Prostate gland (tissue), 2 donors: ENCODE measurements around the gene PLEK. TPM values are rescaled to one million over a fixed set of nuclear protein-coding genes. Genes with fewer than 3 reads are reported as not detected.

Source experiments
- DNase-seq: peaks from one replicate; pipeline ENCODE4 v3.0.0-alpha.2; 2019; ENCODE audit warnings: low spot score
- H3K27ac ChIP-seq, 2 donors: fragments of 200-600 bp; sonication (generic); 2 replicates each; pipeline ENCODE4 v1.5.1; 2017 to 2019
- H3K27me3 ChIP-seq: fragments of 200-600 bp; sonication (generic); replicated peaks from 2 replicates; pipeline ENCODE4 v1.5.1; 2019; ENCODE audit not compliant: insufficient read depth
- H3K36me3 ChIP-seq, 2 donors: fragments of 200-600 bp; sonication (generic); 1 replicate in 1 of 2; 2 replicates in 1 of 2; pipeline versions ENCODE4 v1.5.1 to v1.8.1; 2017 to 2019
- H3K4me1 ChIP-seq: fragments of 200-600 bp; sonication (generic); replicated peaks from 2 replicates; pipeline ENCODE4 v1.5.1; 2019
- H3K4me3 ChIP-seq, 2 donors: fragments of 200-600 bp; sonication (generic); 2 replicates each; pipeline ENCODE4 v1.5.1; 2017 to 2019
- H3K9me3 ChIP-seq: fragments of 200-600 bp; sonication (generic); 2 replicates; pipeline ENCODE4 v1.5.1; 2017
- CTCF ChIP-seq, 4 experiments: fragments of 200-600 bp in 2 of 4; fragments of 450-650 bp in 2 of 4; sonication (generic) in 2 of 4; IDR thresholded peaks; 1 replicate in 3 of 4; 2 replicates in 1 of 4; pipeline ENCODE4 v1.5.1; 2016 to 2019; ENCODE audit warnings: antibody characterized with exemption in 4 of 4, mild to moderate bottlenecking in 2 of 4, moderate library complexity in 2 of 4
- POLR2A ChIP-seq: fragments of 450-650 bp; IDR thresholded peaks from one replicate; pipeline ENCODE4 v1.6.1; 2016; ENCODE audit warnings: antibody characterized with exemption, mild to moderate bottlenecking
- POLR2AphosphoS5 ChIP-seq: sonication (generic); formaldehyde crosslinking; IDR thresholded peaks from one replicate; pipeline ENCODE4 v1.6.1; 2017; ENCODE audit warnings: antibody characterized with exemption
- WGBS: methylation state at CpG from one replicate; pipeline ENCODE4 v1.1.5; 2018; 5-methylcytosine and 5-hydroxymethylcytosine counted together
- intact Hi-C: fragments of 100-400 bp; cut with DNase I; formaldehyde crosslinking; loops from one replicate; pipeline ENCODE4 v1.14.2; 2022
- total RNA-seq, 2 donors: library from RNA; depleted of rRNA; stranded (reverse); fragments of >200 nt; gene quantifications; one replicate each; pipeline ENCODE4 v1.1.0, GENCODE V29; 2016

Gene PLEK
- total RNA-seq, 2 donors from 2014 or later = 0.59 to 2.1 TPM

- no peak for DNase-seq
- Histone ChIP-seq H3K4me3 (no peak overlapping the region), H3K4me1 (no peaks in the 10 kb centered on the region), H3K27ac (no peak overlapping the region), H3K27me3 (no peaks in the 10 kb centered on the region), H3K36me3 (no peaks in the 10 kb centered on the region), H3K9me3 (no peaks in the 10 kb centered on the region)
- TF ChIP-seq CTCF (IDR thresholded peaks at IDR 0.05) = no peak
- TF ChIP-seq POLR2AphosphoS5 = no peak
- TF ChIP-seq POLR2A = no peak
- intact Hi-C loops = no loop called here
Observed at GRCh38 chr2:68435615-68436014, 70.5 kb downstream of the PLEK start.

GRCh38 chr2:68436270-68436669 lies 71.2 kb downstream of the PLEK start:
- intact Hi-C loops = no loop called here
- Histone ChIP-seq H3K4me3 (no peak overlapping the region), H3K9me3 (no peaks in the 10 kb centered on the region), H3K4me1 (no peaks in the 10 kb centered on the region), H3K36me3 (no peaks in the 10 kb centered on the region), H3K27ac (no peak overlapping the region), H3K27me3 (no peaks in the 10 kb centered on the region)
- no peak for DNase-seq
- TF ChIP-seq POLR2AphosphoS5 = no peak
- no peak for TF ChIP-seq POLR2A
- no peak for TF ChIP-seq CTCF (IDR thresholded peaks at IDR 0.05)
- WGBS = 51% methylated on average over 4 of the region's 4 CpGs

- H3K27me3 ChIP-seq = no peaks in the 10 kb centered on the region
- no peaks in the 10 kb centered on the region for H3K36me3 ChIP-seq
- WGBS = 85% methylated on average over 7 of the region's 7 CpGs
- no peak overlapping the region for H3K27ac ChIP-seq
- H3K9me3 ChIP-seq = no peaks in the 10 kb centered on the region
- no peaks in the 10 kb centered on the region for H3K4me1 ChIP-seq
- intact Hi-C loops = no loop called here
- TF ChIP-seq POLR2A (no peak), POLR2AphosphoS5 (no peak), CTCF (IDR thresholded peaks at IDR 0.05) (no peak)
- DNase-seq = no peak
- H3K4me3 ChIP-seq = no peak overlapping the region
Observed at GRCh38 chr2:68438455-68439303, 73.6 kb downstream of the PLEK start.

DNA sequence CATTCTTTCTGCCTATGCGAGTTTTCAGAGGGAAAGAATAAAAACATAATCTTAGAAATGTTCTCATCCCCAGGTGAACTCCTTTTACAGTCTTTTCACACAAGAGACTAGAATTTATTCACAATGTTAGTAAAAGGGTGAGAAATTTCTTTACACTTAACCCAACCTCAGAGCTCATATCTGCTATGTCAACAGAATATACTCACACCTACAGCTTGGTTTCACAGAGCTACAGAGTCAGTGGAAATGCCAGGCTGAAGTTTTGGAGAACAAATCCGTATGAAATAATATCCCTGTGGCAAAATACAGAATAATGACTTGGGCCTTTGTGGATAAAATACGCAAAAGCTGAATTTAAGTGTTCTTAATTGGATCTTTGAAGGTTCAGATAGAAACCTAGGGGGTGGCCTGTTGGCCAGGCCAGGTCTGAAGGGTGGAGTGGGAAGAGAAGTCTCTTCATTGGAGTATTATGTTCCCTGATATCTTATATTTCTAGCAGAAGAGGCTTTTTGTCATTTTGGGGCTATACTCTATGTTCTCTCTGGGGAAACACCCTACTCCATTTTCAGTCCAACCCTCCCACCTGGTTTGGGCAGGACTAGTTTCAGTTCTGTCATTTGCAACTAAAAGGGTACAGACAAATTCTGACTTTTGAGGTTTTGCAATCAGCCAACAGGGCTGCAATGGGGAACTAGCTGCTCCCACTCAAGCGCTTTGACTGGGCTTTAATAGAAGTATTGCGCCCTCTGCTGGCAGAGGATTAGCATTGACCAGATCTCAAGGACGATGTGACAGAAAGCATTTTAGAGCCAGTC lies 76.3 kb downstream of the PLEK start:
- no peaks in the 10 kb centered on the region for H3K4me1 ChIP-seq
- peak; percentile 71 for DNase-seq
- WGBS = 43% methylated on average over 6 of the region's 6 CpGs
- TF ChIP-seq POLR2A = no peak
- peak; percentile 82 to 86 (median 83) for TF ChIP-seq CTCF (IDR thresholded peaks at IDR 0.05)
- peak; percentile 51 for TF ChIP-seq POLR2AphosphoS5
- no peaks in the 10 kb centered on the region for H3K9me3 ChIP-seq
- H3K27me3 ChIP-seq = no peaks in the 10 kb centered on the region
- no peak overlapping the region for H3K4me3 ChIP-seq
- H3K27ac ChIP-seq = no peak overlapping the region
- no peaks in the 10 kb centered on the region for H3K36me3 ChIP-seq
- intact Hi-C loops = loop anchor here (5.0 to 10.0 kb wide), 3 partner anchors 79 to 319 kb away; no protein-coding TSS in a partner anchor
